Spleen (tissue), 7 donors: ENCODE results near the gene SCRN1.

Experiments used
- CTCF ChIP-seq, 11 experiments: fragments of 200-600 bp in 7 of 11; fragments of 450-650 bp in 4 of 11; sonication (generic) in 4 of 11; IDR thresholded peaks in 8 of 11; conservative IDR thresholded peaks in 3 of 11; 1 replicate in 7 of 11; 2 replicates in 4 of 11; pipeline versions ENCODE4 v1.4.0 to v1.8.0; 2016 to 2021; ENCODE audit warnings: antibody characterized with exemption in 11 of 11, inconsistent platforms in 4 of 11, mild to moderate bottlenecking in 1 of 11
- POLR2AphosphoS5 ChIP-seq, 3 donors: sonication (generic); formaldehyde crosslinking; IDR thresholded peaks; one replicate each; pipeline ENCODE4 v1.5.1; 2017; ENCODE audit warnings: antibody characterized with exemption in 3 of 3
- donor health status: DM: no; HTN: no; CAD: no; lungs with moderate emphysema.
- donor health status: DM: no; HTN: no; CAD: no.
- donor health status: DM: no; HTN: no; CAD: no.

GRCh38 chr7:29892231-29892630 lies 97.4 kb downstream of the SCRN1 start:
- no peak for TF ChIP-seq CTCF (IDR thresholded peaks at IDR 0.05 in 8 of 11, conservative IDR thresholded peaks at IDR 0.05 in 3 of 11)
- no peak for TF ChIP-seq POLR2AphosphoS5 (IDR thresholded peaks at IDR 0.05)
